HepG2 (cell line): Measurements from ENCODE around the gene ARHGAP5. TPM values are rescaled to one million over a fixed set of nuclear protein-coding genes. Genes with fewer than 3 reads are reported as not detected.

Experiments
- AHR ChIP-seq: IDR thresholded peaks from 2 replicates; pipeline ENCODE4 v1.6.1; 2018; ENCODE audit warnings: missing genetic modification reagents, missing compliant biosample characterization
- FOXO1 ChIP-seq: sonication (generic); formaldehyde crosslinking; IDR thresholded peaks from 2 replicates; pipeline ENCODE4 v1.4.0; 2020; ENCODE audit warnings: missing genetic modification reagents
- GZF1 ChIP-seq: sonication (generic); formaldehyde crosslinking; IDR thresholded peaks from 2 replicates; pipeline ENCODE4 v1.5.1; 2020; ENCODE audit warnings: mild to moderate bottlenecking, missing genetic modification reagents
- HCFC1 ChIP-seq: fragments of 150-350 bp; IDR thresholded peaks from 2 replicates; pipeline ENCODE4 v1.6.1; 2014; ENCODE audit warnings: low read depth, low read length
- HNRNPH1 ChIP-seq: fragments of 200-400 bp; formaldehyde crosslinking; optimal IDR thresholded peaks from 2 replicates; pipeline ENCODE3; 2017; ENCODE audit warnings: mild to moderate bottlenecking, low read depth, low read length
- IRX3 ChIP-seq: sonication (generic); formaldehyde crosslinking; IDR thresholded peaks from 2 replicates; pipeline ENCODE4 v1.8.1; 2023; ENCODE audit warnings: mild to moderate bottlenecking, low read depth, missing genetic modification reagents, borderline replicate concordance
- ISL2 ChIP-seq: sonication (generic); formaldehyde crosslinking; IDR thresholded peaks from 2 replicates; pipeline ENCODE4 v1.5.0; 2020; ENCODE audit warnings: missing genetic modification reagents
- JDP2 ChIP-seq: sonication (generic); formaldehyde crosslinking; IDR thresholded peaks from 2 replicates; pipeline ENCODE4 v1.8.1; 2022; ENCODE audit warnings: missing genetic modification reagents, borderline replicate concordance
- MYNN ChIP-seq: sonication (generic); formaldehyde crosslinking; IDR thresholded peaks from 2 replicates; pipeline ENCODE4 v1.4.0; 2020; ENCODE audit warnings: mild to moderate bottlenecking, low read depth, missing genetic modification reagents
- NCOA1 ChIP-seq: sonication (generic); formaldehyde crosslinking; IDR thresholded peaks from 2 replicates; pipeline ENCODE4 v1.9.0; 2021; ENCODE audit warnings: missing genetic modification reagents
- NFKB2 ChIP-seq: sonication (generic); formaldehyde crosslinking; IDR thresholded peaks from 2 replicates; pipeline ENCODE4 v1.4.0; 2020; ENCODE audit warnings: missing genetic modification reagents, borderline replicate concordance
- RARA ChIP-seq: IDR thresholded peaks from 2 replicates; pipeline ENCODE4 v1.6.1; 2016; ENCODE audit warnings: missing genetic modification reagents, missing compliant biosample characterization
- SOX13 ChIP-seq, 3 experiments: fragments of 450-650 bp in 1 of 3; sonication (generic) in 1 of 3; formaldehyde crosslinking in 1 of 3; IDR thresholded peaks in 2 of 3; conservative IDR thresholded peaks in 1 of 3; 2 replicates each; pipeline versions ENCODE4 v1.5.0 to v1.6.1; 2016 to 2020; ENCODE audit warnings: antibody characterized with exemption in 1 of 3, mild to moderate bottlenecking in 1 of 3, missing compliant biosample characterization in 1 of 3, missing genetic modification reagents in 1 of 3, moderate library complexity in 1 of 3
- SUZ12 ChIP-seq: fragments of 150-350 bp; IDR thresholded peaks from 2 replicates; pipeline ENCODE4 v1.6.1; 2014; ENCODE audit warnings: low read depth, low read length
- ZBTB20 ChIP-seq: sonication (generic); formaldehyde crosslinking; IDR thresholded peaks from 2 replicates; pipeline ENCODE4 v1.8.1; 2023; ENCODE audit warnings: missing genetic modification reagents, low read depth, mild to moderate bottlenecking, borderline replicate concordance
- ZNF143 ChIP-seq: sonication (generic); formaldehyde crosslinking; IDR thresholded peaks from 2 replicates; pipeline ENCODE4 v1.4.0; 2020; ENCODE audit warnings: missing genetic modification reagents
- ZZZ3 ChIP-seq: sonication (generic); formaldehyde crosslinking; IDR thresholded peaks from 2 replicates; pipeline ENCODE4 v1.4.0; 2020; ENCODE audit warnings: missing genetic modification reagents, mild to moderate bottlenecking, borderline replicate concordance
- polyA plus RNA-seq, 8 experiments: library from polyadenylated mRNA; depleted of rRNA in 3 of 8; stranded (reverse) in 7 of 8; unstranded in 1 of 8; fragments of >200 nt; fragmentation: Illumina TruSeq in 4 of 8; extraction: Trizol in 4 of 8; gene quantifications; 2 replicates each; pipeline versions ENCODE4 v1.2.1 to v1.2.3, GENCODE V29; 2011 to 2016; ENCODE audit warnings: low read depth in 4 of 8, missing spikeins in 1 of 8, mixed read lengths in 1 of 8; ENCODE audit not compliant: insufficient read depth in 1 of 8
- total RNA-seq, 5 experiments: library from RNA; depleted of rRNA; stranded (reverse); fragments of >200 nt; fragmentation: Illumina TruSeq; extraction: Trizol; gene quantifications; 2 replicates each; pipeline ENCODE4 v1.2.3, GENCODE V29; 2016; ENCODE audit warnings: low read depth in 1 of 5
- TF ChIP-seq, protein P1 (sequence below): sonication (generic); formaldehyde crosslinking; IDR thresholded peaks from 2 replicates; pipeline ENCODE4 v1.4.0; 2020; ENCODE audit warnings: missing genetic modification reagents, borderline replicate concordance
- TF ChIP-seq, protein P2 (sequence below): sonication (generic); formaldehyde crosslinking; IDR thresholded peaks from 2 replicates; pipeline ENCODE4 v1.9.0; 2021; ENCODE audit warnings: missing genetic modification reagents, mild to moderate bottlenecking, borderline replicate concordance
- TF ChIP-seq, protein P3 (sequence below): sonication (generic); formaldehyde crosslinking; IDR thresholded peaks from 2 replicates; pipeline ENCODE4 v1.5.1; 2020; ENCODE audit warnings: mild to moderate bottlenecking, missing genetic modification reagents, borderline replicate concordance
- TF ChIP-seq, protein P4 (sequence below): sonication (generic); formaldehyde crosslinking; IDR thresholded peaks from 2 replicates; pipeline ENCODE4 v1.4.0; 2020; ENCODE audit warnings: missing genetic modification reagents

Gene ARHGAP5
- total and polyA plus RNA-seq, 2 of the 13 experiments (the other 11 are each of a cell fraction or from before 2014, with no cell fraction given), result 33.7 to 144 TPM

DNA sequence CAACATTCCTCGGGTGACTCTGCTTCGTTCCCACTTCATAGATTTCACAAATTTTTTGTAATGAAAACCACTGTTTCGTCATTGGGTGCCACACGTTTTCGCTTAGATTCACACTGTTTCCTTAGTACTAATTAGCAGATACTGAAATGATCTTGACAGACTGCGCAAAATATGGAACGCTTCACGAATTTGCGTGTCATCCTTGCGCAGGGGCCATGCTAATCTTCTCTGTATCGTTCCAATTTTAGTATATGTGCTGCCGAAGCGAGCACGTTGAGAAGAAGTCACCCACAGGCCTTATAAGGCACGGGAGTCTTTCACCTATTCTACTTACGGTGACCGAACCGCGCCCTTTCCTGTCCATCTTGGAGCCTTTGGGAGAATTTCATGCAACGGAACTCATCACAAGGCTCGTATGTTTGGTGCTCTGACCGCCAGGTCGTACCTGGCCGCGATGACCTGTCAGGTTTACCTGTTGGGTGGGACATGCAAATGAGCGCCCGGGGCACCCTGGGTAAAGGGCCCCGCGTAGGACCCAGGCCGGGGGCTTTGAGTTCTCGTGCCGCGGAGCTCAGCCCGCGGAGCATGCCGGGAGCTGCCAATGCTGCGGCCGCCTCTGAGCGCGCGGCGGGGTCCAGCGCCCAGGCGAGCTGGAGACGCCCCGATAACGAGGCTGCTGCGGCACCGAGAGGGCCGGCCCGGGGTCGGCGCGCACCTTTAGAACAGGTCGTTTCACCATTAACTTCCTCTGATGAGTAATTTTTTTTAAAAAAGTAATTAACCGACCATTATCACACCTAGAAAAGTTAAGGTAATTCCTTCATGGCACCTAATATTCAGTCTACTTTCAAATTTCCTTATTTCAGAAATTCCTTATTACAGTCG lies 126.1 kb downstream of the ARHGAP5 start, which contains the start of gene RNU6-8 (continued):
- TF ChIP-seq, protein P1, sequence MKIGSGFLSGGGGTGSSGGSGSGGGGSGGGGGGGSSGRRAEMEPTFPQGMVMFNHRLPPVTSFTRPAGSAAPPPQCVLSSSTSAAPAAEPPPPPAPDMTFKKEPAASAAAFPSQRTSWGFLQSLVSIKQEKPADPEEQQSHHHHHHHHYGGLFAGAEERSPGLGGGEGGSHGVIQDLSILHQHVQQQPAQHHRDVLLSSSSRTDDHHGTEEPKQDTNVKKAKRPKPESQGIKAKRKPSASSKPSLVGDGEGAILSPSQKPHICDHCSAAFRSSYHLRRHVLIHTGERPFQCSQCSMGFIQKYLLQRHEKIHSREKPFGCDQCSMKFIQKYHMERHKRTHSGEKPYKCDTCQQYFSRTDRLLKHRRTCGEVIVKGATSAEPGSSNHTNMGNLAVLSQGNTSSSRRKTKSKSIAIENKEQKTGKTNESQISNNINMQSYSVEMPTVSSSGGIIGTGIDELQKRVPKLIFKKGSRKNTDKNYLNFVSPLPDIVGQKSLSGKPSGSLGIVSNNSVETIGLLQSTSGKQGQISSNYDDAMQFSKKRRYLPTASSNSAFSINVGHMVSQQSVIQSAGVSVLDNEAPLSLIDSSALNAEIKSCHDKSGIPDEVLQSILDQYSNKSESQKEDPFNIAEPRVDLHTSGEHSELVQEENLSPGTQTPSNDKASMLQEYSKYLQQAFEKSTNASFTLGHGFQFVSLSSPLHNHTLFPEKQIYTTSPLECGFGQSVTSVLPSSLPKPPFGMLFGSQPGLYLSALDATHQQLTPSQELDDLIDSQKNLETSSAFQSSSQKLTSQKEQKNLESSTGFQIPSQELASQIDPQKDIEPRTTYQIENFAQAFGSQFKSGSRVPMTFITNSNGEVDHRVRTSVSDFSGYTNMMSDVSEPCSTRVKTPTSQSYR (CRISPR knock-in tag), result no peak; the same call in 1 of the 2 replicates
- TF ChIP-seq ZZZ3 (CRISPR knock-in tag) (no peak; the same call in 1 of the 2 replicates), AHR (peak; percentile 94), ZBTB20 (CRISPR knock-in tag) (0 out of 2 replicates have a peak, but pooled peaks have one; percentile 88), NFKB2 (CRISPR knock-in tag) (peak; percentile 99; the same call in 1 of the 2 replicates), ZNF143 (peak; percentile 97), NCOA1 (CRISPR knock-in tag) (no peak), SOX13 (IDR thresholded peaks at IDR 0.05) (0 out of 2 replicates have a peak, but pooled peaks have one; percentile 44), SOX13 (CRISPR knock-in tag; conservative IDR thresholded peaks at IDR 0.05 in 1 of 2, IDR thresholded peaks at IDR 0.05 in 1 of 2) (peak; percentile 12 to 52; a peak in 2 of 4 replicates), RARA (CRISPR knock-in tag) (peak; percentile 47; the same call in 1 of the 2 replicates), HCFC1 (no peak), MYNN (CRISPR knock-in tag) (peak; percentile 85), GZF1 (peak; percentile 92), HNRNPH1 (no peak), SUZ12 (peak; percentile 89), JDP2 (CRISPR knock-in tag) (no peak), ISL2 (peak; percentile 95), FOXO1 (CRISPR knock-in tag) (peak; percentile 80), IRX3 (CRISPR knock-in tag) (peak; percentile 94; the same call in 1 of the 2 replicates)
- TF ChIP-seq, protein P2, sequence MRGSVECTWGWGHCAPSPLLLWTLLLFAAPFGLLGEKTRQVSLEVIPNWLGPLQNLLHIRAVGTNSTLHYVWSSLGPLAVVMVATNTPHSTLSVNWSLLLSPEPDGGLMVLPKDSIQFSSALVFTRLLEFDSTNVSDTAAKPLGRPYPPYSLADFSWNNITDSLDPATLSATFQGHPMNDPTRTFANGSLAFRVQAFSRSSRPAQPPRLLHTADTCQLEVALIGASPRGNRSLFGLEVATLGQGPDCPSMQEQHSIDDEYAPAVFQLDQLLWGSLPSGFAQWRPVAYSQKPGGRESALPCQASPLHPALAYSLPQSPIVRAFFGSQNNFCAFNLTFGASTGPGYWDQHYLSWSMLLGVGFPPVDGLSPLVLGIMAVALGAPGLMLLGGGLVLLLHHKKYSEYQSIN (CRISPR knock-in tag), result 0 out of 2 replicates have a peak, but pooled peaks have one; percentile 36
- TF ChIP-seq, protein P3, sequence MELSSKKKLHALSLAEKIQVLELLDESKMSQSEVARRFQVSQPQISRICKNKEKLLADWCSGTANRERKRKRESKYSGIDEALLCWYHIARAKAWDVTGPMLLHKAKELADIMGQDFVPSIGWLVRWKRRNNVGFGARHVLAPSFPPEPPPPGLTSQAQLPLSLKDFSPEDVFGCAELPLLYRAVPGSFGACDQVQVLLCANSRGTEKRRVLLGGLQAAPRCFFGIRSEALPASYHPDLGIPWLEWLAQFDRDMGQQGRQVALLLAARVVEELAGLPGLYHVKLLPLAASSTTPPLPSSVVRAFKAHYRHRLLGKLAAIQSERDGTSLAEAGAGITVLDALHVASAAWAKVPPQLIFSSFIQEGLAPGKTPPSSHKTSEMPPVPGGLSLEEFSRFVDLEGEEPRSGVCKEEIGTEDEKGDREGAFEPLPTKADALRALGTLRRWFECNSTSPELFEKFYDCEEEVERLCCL (CRISPR knock-in tag), result no peak; the same call in 1 of the 2 replicates
- TF ChIP-seq, protein P4, sequence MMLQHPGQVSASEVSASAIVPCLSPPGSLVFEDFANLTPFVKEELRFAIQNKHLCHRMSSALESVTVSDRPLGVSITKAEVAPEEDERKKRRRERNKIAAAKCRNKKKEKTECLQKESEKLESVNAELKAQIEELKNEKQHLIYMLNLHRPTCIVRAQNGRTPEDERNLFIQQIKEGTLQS (CRISPR knock-in tag), result peak; percentile 55
